Measurements from ENCODE around the gene HIVEP3. TPM values are rescaled to one million over a fixed set of nuclear protein-coding genes. Genes with fewer than 3 reads are reported as not detected.

HIVEP3 gene
- total RNA-seq, 1 donor from 2014 or later = 3.6 TPM

DNA sequence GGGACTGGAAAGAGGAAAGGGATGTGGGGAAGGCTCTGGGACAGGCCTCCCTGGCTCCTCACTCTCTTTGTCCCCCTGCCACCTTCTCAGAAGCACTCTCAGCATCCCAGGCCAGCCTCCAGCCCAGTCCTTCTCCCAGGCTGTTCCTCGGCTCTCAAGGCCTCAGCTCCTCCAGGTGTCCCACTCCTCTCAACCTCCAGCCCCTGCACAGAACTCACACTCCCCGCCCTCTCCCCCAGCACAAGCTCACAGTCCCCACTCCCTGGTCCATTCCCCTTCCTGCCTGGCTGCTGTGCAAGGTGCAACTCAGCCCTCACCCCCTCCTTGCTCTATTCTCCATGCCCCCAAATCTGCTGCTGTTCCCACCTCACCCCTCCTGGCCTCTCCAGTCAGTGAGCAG lies 185.0 kb downstream of the HIVEP3 start:
- no peaks in the 10 kb centered on the region for H3K36me3 Mint-ChIP-seq (ENCODE audit: low read depth)
- H3K4me3 Mint-ChIP-seq (ENCODE audit: unreplicated experiment) = no peak overlapping the region
- TF ChIP-seq, protein P1, sequence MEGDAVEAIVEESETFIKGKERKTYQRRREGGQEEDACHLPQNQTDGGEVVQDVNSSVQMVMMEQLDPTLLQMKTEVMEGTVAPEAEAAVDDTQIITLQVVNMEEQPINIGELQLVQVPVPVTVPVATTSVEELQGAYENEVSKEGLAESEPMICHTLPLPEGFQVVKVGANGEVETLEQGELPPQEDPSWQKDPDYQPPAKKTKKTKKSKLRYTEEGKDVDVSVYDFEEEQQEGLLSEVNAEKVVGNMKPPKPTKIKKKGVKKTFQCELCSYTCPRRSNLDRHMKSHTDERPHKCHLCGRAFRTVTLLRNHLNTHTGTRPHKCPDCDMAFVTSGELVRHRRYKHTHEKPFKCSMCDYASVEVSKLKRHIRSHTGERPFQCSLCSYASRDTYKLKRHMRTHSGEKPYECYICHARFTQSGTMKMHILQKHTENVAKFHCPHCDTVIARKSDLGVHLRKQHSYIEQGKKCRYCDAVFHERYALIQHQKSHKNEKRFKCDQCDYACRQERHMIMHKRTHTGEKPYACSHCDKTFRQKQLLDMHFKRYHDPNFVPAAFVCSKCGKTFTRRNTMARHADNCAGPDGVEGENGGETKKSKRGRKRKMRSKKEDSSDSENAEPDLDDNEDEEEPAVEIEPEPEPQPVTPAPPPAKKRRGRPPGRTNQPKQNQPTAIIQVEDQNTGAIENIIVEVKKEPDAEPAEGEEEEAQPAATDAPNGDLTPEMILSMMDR (IDR thresholded peaks at IDR 0.05) = no peak
- H3K4me1 Mint-ChIP-seq (ENCODE audit: low read depth) = peaks cover 4% of the 10 kb centered on the region
- H3K9me3 Mint-ChIP-seq (ENCODE audit: low read depth) = peaks cover 5% of the 10 kb centered on the region
- no peak overlapping the region for H3K27ac Mint-ChIP-seq (ENCODE audit: unreplicated experiment)
- peaks cover 7% of the 10 kb centered on the region for H3K27me3 Mint-ChIP-seq (ENCODE audit: low read depth)
- no peak for DNase-seq (ENCODE audit: low spot score)

DNA sequence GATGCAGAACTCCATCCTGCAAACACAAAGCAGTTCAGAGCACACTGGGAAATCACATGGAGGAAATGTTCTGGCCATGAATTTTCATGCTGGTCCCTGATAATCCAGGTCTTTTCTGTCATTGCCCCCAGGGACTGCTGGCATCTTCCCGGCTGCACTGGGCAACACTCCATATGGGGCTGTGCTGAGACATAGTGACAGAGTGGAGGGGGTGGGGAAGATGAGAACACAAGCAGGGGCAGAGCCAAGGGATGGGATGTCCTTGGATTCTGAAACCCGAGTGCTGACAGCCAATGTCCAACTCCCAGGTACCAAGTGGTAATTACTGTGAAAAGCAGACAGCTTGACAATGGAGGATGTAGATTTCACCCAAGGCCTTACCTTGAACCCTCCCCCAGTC lies 185.7 kb downstream of the HIVEP3 start:
- no peak for DNase-seq (ENCODE audit: low spot score)
- Mint-ChIP-seq H3K4me1 (ENCODE audit: low read depth) (peaks cover 3% of the 10 kb centered on the region), H3K27me3 (ENCODE audit: low read depth) (peaks cover 7% of the 10 kb centered on the region), H3K36me3 (ENCODE audit: low read depth) (no peaks in the 10 kb centered on the region), H3K9me3 (ENCODE audit: low read depth) (peaks cover 5% of the 10 kb centered on the region), H3K4me3 (ENCODE audit: unreplicated experiment) (no peak overlapping the region), H3K27ac (ENCODE audit: unreplicated experiment) (no peak overlapping the region)
- TF ChIP-seq, protein P1 (IDR thresholded peaks at IDR 0.05) = no peak

DNA sequence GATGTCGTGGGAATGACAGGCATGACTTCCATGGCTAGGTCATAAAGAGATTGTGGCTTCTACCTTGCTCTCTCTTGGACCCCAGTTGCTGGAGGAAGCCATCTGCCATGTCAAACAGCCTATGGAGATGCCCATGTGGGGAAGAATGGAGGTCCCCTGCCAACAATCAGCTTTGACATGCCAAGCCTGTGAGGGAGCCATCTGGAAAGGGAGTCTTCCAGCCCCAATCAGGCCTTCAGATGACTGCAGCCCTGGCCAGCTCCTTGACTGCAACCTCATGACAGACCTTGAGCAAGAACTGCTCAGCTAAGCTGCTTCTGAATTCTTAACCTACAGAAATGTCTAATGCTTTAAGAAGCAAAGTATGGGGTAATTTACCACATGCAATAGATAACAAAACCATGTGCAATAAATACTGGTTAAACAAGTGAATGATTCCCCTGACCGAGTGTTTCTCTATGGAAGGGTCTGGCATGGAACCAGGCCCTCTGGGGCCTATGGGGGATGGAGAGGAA lies 187.1 kb downstream of the HIVEP3 start:
- H3K36me3 Mint-ChIP-seq (ENCODE audit: low read depth) = no peaks in the 10 kb centered on the region
- peaks cover 5% of the 10 kb centered on the region for H3K9me3 Mint-ChIP-seq (ENCODE audit: low read depth)
- H3K27ac Mint-ChIP-seq (ENCODE audit: unreplicated experiment) = peak overlapping the region; percentile 45
- peaks cover 7% of the 10 kb centered on the region for H3K4me1 Mint-ChIP-seq (ENCODE audit: low read depth)
- peaks cover 7% of the 10 kb centered on the region for H3K27me3 Mint-ChIP-seq (ENCODE audit: low read depth)
- H3K4me3 Mint-ChIP-seq (ENCODE audit: unreplicated experiment) = no peak overlapping the region
- DNase-seq (ENCODE audit: low spot score) = no peak
- TF ChIP-seq, protein P1 (IDR thresholded peaks at IDR 0.05) = no peak

DNA sequence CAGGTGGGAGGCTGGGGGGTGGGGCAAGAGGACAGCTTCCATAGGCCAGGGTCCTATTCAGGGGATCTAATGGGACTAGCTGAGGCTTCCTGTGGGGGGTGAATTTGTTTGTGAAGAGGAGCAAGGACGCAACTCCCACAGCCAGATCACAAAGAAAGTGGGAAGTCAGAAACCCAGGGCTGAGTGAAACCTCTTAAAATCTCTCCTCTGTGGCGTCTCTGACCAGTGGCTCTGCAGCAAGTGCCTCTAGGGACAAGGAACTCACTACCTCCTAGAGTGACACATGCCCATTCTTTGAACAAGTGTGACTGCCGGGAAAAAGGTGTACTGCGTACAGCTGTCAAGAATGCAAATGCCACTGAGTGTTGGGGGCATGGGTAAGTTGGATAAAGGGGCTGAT lies 187.9 kb downstream of the HIVEP3 start:
- no peaks in the 10 kb centered on the region for H3K36me3 Mint-ChIP-seq (ENCODE audit: low read depth)
- DNase-seq (ENCODE audit: low spot score) = no peak
- H3K4me3 Mint-ChIP-seq (ENCODE audit: unreplicated experiment) = no peak overlapping the region
- peaks cover 7% of the 10 kb centered on the region for H3K27me3 Mint-ChIP-seq (ENCODE audit: low read depth)
- peaks cover 7% of the 10 kb centered on the region for H3K4me1 Mint-ChIP-seq (ENCODE audit: low read depth)
- no peak overlapping the region for H3K27ac Mint-ChIP-seq (ENCODE audit: unreplicated experiment)
- TF ChIP-seq, protein P1 (IDR thresholded peaks at IDR 0.05) = no peak
- H3K9me3 Mint-ChIP-seq (ENCODE audit: low read depth) = peaks cover 5% of the 10 kb centered on the region

DNA sequence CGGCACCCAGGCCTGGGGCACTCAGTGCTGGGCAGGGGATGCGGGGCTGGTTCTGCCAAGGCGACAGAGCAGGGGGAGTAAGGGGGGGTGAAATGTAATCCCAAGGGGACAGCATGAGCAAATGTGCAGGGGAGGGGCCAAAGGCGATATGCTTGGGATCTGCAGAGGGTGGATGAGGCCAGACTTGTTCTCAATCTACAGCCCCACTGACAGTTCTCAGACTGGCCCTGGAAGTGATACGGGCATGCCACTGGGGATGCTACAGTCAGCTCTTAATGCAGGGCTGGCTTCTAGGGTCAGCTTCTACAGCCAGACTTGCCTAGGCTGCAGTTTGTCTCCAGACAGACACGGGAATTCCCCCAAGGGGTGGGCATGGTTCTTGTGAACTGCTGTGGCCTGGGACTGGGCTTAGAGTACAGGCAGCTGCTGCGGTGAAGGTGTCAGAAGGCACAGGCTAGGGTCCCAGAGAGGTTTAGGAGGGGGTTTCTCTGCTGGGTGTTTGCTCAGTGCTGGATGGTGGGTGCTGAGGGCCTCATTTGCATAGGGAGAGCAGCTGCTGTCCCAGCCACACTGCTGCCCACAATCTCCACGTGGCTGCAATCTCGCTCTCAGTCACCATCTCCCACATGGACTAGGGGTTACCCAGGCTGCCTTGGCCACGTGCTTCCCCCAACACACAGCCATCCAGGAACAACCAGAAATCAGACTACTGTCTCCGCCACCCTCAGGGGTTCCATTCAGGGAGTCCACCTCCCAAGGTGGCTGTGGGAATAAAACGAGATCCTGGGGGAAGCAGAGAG lies 190.1 kb downstream of the HIVEP3 start:
- peaks cover 16% of the 10 kb centered on the region for H3K4me1 Mint-ChIP-seq (ENCODE audit: low read depth)
- H3K9me3 Mint-ChIP-seq (ENCODE audit: low read depth) = peaks cover 5% of the 10 kb centered on the region
- no peak overlapping the region for H3K4me3 Mint-ChIP-seq (ENCODE audit: unreplicated experiment)
- peaks cover 3% of the 10 kb centered on the region for H3K27me3 Mint-ChIP-seq (ENCODE audit: low read depth)
- H3K27ac Mint-ChIP-seq (ENCODE audit: unreplicated experiment) = no peak overlapping the region
- H3K36me3 Mint-ChIP-seq (ENCODE audit: low read depth) = no peaks in the 10 kb centered on the region
- TF ChIP-seq, protein P1 (IDR thresholded peaks at IDR 0.05) = no peak
- DNase-seq (ENCODE audit: low spot score) = no peak

Measured in chondrocyte (in vitro differentiated cells).